ENCODE measurements around the gene XAB2.
A peak's percentile ranks its signal among the peaks of the same experiment; 100 is the strongest.

The XAB2 gene

DNA sequence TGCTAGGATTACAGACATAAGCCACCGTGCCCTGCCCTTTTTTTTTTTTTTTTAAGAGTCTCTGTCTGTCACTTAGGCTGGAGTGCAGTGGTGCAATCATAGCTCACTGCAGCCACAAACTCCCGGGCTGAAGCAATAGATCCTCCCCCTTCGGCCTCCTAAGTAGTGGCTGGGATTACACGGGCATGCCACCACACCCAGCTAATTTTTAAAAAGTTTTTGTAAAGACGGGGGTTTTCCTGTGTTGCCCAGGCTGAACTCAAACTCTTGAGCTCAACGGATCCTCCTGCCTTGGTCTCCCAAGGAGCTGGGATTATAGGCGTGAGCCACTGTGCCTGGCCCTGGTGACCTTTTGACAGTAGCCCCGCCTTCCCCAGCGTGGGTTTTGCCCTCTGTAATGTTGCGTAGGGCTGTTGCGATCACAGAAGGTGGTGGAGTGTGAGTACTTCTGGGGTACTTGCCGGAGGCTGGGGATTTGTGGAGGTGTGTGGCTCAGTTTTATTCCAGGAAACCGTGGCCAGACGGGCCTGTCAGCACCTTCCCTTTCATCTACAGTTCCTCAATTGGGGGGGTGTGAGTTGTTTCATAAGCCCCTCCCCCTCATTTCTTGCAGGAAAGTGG lies 27.9 kb upstream of the XAB2 start:
- Histone ChIP-seq H3K27ac (no peak overlapping the region), H3K36me3 (no peaks in the 10 kb centered on the region), H3K4me3 (no peak overlapping the region), H3K27me3 (peaks cover 0 to 28% of the 10 kb centered on the region in 2 donors), H3K4me1 (no peaks in the 10 kb centered on the region), H3K9me3 (no peaks in the 10 kb centered on the region)
- DNase-seq: no peak
- intact Hi-C loops (cut with DNase I; ENCODE audit: low total_unique reads): no loop called here
- TF ChIP-seq, protein P1, sequence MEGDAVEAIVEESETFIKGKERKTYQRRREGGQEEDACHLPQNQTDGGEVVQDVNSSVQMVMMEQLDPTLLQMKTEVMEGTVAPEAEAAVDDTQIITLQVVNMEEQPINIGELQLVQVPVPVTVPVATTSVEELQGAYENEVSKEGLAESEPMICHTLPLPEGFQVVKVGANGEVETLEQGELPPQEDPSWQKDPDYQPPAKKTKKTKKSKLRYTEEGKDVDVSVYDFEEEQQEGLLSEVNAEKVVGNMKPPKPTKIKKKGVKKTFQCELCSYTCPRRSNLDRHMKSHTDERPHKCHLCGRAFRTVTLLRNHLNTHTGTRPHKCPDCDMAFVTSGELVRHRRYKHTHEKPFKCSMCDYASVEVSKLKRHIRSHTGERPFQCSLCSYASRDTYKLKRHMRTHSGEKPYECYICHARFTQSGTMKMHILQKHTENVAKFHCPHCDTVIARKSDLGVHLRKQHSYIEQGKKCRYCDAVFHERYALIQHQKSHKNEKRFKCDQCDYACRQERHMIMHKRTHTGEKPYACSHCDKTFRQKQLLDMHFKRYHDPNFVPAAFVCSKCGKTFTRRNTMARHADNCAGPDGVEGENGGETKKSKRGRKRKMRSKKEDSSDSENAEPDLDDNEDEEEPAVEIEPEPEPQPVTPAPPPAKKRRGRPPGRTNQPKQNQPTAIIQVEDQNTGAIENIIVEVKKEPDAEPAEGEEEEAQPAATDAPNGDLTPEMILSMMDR (IDR thresholded peaks at IDR 0.05): no peak

DNA sequence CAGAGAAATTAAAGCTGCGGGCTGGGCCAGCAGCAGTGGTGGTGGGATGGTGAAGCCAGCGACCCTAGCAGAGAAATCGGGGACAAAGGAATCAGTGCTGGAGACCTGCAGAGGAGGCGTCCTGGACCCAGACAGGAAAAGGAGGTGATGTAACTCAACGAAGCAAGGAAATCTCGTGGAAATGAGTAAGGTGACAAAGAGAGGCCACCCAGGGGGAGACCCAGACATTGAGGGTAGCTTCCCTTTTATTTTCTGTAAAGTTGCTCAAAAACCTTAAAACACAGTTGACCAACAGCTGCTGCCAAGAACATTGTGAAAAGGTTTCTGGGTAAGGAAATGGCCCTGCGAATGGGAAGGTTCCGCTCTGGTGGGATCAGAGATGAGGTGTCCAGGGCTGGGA lies 26.2 kb upstream of the XAB2 start:
- DNase-seq: no peak
- H3K9me3 ChIP-seq: no peaks in the 10 kb centered on the region
- intact Hi-C loops (cut with DNase I; ENCODE audit: low total_unique reads): no loop called here
- no peaks in the 10 kb centered on the region for H3K4me1 ChIP-seq
- TF ChIP-seq, protein P1 (IDR thresholded peaks at IDR 0.05): no peak
- peaks cover 0 to 37% of the 10 kb centered on the region in 2 donors for H3K27me3 ChIP-seq
- no peaks in the 10 kb centered on the region for H3K36me3 ChIP-seq
- H3K4me3 ChIP-seq: no peak overlapping the region
- H3K27ac ChIP-seq: no peak overlapping the region

DNA sequence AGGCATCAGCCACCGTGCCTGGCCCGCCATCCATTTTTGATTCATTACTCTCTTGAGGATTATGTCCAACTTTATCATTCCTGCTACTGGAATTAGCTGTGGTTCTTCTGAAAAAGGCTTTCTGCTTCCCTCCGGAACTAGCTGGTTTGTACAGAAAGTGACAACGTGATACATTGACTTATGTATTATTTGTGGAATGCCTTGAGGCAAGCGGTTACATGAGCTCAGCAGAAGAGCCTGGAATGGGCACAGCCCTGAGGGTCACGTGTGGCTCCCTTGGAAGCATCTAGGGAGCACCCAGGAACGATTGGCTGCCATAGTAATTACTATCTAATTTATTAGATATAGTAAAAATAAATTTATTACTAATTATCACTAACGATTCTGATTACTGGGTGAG lies 25.1 kb upstream of the XAB2 start:
- no peaks in the 10 kb centered on the region for H3K9me3 ChIP-seq
- no peak for DNase-seq
- TF ChIP-seq, protein P1 (IDR thresholded peaks at IDR 0.05): no peak
- peaks cover 0 to 34% of the 10 kb centered on the region in 2 donors for H3K27me3 ChIP-seq
- no peak overlapping the region for H3K27ac ChIP-seq
- H3K4me1 ChIP-seq: no peaks in the 10 kb centered on the region
- no peak overlapping the region for H3K4me3 ChIP-seq
- no peaks in the 10 kb centered on the region for H3K36me3 ChIP-seq
- intact Hi-C loops (cut with DNase I; ENCODE audit: low total_unique reads): no loop called here

DNA sequence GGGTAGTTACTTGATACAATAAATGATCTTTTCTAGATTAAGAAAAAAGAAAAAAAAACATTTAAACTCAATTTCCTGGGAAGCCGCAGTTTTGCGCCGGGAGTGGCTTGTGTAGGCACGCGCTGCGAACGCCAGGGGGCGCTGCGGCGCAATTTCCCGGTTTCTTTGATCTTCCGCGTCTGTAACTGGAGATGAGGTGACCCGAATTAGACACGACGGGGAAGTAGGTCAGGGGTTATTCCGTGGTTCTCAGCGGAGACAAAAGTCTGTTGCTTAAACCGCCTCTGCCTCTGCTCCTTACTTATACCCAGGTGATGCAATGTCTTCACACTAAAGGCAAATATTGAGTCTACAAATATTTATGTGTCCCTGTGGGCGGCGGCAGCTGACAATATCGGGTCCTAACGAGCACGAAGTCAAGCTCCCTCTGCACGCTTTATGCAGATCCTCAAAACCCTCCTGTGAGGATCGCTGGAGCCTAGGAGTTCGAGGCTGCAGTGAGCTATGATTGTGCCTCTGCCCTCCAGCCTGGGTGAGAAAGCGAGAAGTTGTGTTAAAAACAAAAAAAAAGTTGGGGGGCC lies 22.8 kb upstream of the XAB2 start:
- DNase-seq: peak; percentile 67 to 80
- Histone ChIP-seq H3K27me3 (peaks cover 0 to 48% of the 10 kb centered on the region in 2 donors), H3K4me3 (no peak overlapping the region), H3K9me3 (no peaks in the 10 kb centered on the region), H3K4me1 (no peaks in the 10 kb centered on the region), H3K27ac (no peak overlapping the region), H3K36me3 (peaks cover 0 to 7% (median 0%) of the 10 kb centered on the region in 3 donors)
- TF ChIP-seq, protein P1 (IDR thresholded peaks at IDR 0.05): peak; percentile 87 to 97
- intact Hi-C loops (cut with DNase I; ENCODE audit: low total_unique reads): no loop called here

DNA sequence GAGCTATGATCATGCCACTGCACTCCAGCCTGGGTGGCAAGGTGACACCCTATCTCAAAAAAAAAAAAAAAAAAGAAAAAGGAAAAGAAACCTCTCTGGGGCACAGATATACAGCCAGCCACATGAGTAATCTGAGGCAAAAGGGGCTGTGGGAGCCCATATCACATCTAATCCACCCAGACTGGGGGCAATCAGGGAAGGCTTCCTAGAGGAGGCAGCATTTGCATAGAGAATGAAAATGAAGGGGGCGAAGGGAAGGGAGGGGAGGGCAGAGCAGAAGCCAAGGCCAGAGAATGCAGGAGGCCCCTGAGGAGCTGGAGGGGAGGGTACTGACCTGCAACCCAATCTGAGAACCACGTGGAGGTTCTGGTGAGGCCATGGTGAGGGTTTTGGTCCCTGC lies 20.8 kb upstream of the XAB2 start:
- Histone ChIP-seq H3K27ac (no peak overlapping the region), H3K9me3 (no peaks in the 10 kb centered on the region), H3K4me1 (no peaks in the 10 kb centered on the region), H3K4me3 (no peak overlapping the region), H3K36me3 (peaks cover 0 to 19% (median 0%) of the 10 kb centered on the region in 3 donors), H3K27me3 (peaks cover 0 to 67% of the 10 kb centered on the region in 2 donors)
- TF ChIP-seq, protein P1 (IDR thresholded peaks at IDR 0.05): no peak
- intact Hi-C loops (cut with DNase I; ENCODE audit: low total_unique reads): no loop called here
- no peak for DNase-seq
